Dedifferentiated amniotic fluid mesenchymal stem cell (primary cell): ENCODE measurements around the gene PLTP.
"Not testable (repeated sequence)": the region's sequence is repeated elsewhere in the genome, so short reads cannot be mapped to it uniquely, and the experiment has no call there.

Experiments used
- DNase-seq: peaks from one replicate; pipeline ENCODE4 v3.0.0-alpha.2; 2016; ENCODE audit errors: extremely low spot score

The PLTP gene

GRCh38 chr20:45911486-45912343 is at the start of gene PLTP:
Gene PLTP, minus strand, starts transcription at chr20:45912155. Its CDS starts 703 bp downstream, at chr20:45911452.
- DNase-seq = no peak

- no peak for DNase-seq
Observed at GRCh38 chr20:45959956-45960630, 48.1 kb upstream of the PLTP start.

GRCh38 chr20:45959126-45959525 is 47.2 kb upstream of the PLTP start:
- DNase-seq = no peak

- no peak for DNase-seq
Observed at GRCh38 chr20:45958593-45958992, 46.6 kb upstream of the PLTP start.

- DNase-seq = no peak
Observed at GRCh38 chr20:45957021-45957941, 45.3 kb upstream of the PLTP start.

GRCh38 chr20:45956326-45956725 is 44.4 kb upstream of the PLTP start:
- DNase-seq = not testable (repeated sequence)

GRCh38 chr20:45953672-45954071 is 41.7 kb upstream of the PLTP start:
- no peak for DNase-seq

- no peak for DNase-seq
Observed at GRCh38 chr20:45952861-45953260, 40.9 kb upstream of the PLTP start.

GRCh38 chr20:45951925-45952834 is 40.2 kb upstream of the PLTP start:
- DNase-seq = no peak

- no peak for DNase-seq
Observed at GRCh38 chr20:45950330-45950646, 38.3 kb upstream of the PLTP start.

GRCh38 chr20:45949542-45950329 is 37.8 kb upstream of the PLTP start:
- no peak for DNase-seq

- no peak for DNase-seq
Observed at GRCh38 chr20:45948742-45949541, 37.0 kb upstream of the PLTP start.

GRCh38 chr20:45948261-45948733 is 36.3 kb upstream of the PLTP start:
- no peak for DNase-seq

- no peak for DNase-seq
Observed at GRCh38 chr20:45947110-45947866, 35.3 kb upstream of the PLTP start.

- DNase-seq = no peak
Observed at GRCh38 chr20:45946149-45946970, 34.4 kb upstream of the PLTP start.

- no peak for DNase-seq
Observed at GRCh38 chr20:45945678-45946148, 33.8 kb upstream of the PLTP start.

- DNase-seq = no peak
Observed at GRCh38 chr20:45944965-45945677, 33.2 kb upstream of the PLTP start.
